ENCODE data around the gene HNRNPA1L2. TPM values are rescaled to one million over a fixed set of nuclear protein-coding genes. Genes with fewer than 3 reads are reported as not detected.
A peak's percentile ranks its signal among the peaks of the same experiment; 100 is the strongest.

The HNRNPA1L2 gene
- total and polyA plus RNA-seq, 10 of the 15 experiments (the other 5 are each of a cell fraction or from before 2014, with no cell fraction given) = 3.3 to 12.0 (median 7.8) TPM

DNA sequence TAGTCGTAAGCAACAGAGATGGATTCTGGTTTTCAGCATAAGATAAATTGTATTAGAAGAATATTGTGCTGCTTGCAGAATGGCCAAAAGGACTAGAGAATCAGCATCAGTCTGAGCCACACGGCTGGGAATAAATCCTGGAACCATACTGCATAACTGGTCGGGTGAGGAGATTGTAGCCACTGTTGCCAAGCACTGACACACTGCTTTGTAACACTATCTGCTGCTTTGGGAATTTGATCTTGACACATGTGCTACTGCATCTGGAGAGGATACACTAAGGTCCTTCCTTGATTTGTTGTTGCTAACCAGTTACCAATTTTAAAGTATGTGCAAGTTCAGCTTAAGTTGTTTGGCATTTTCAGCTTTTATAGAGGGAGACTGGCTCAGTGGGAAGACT is 1.9 kb downstream of the HNRNPA1L2 start:
- ChIA-PET SMC1A (ENCODE audit: uncharacterized antibody, unreplicated experiment) (interaction anchor here (2.1 kb wide), 1 partner anchor 14 kb away, joined by 4 read pairs; no protein-coding TSS in a partner anchor), CTCF (interaction anchor here (0.8 kb wide), 1 partner anchor 324 kb away, joined by 3 read pairs; no protein-coding TSS in a partner anchor), RAD21 (ENCODE audit: unreplicated experiment) (interaction anchor here (0.5 kb wide), 1 partner anchor 82 kb away, joined by 3 read pairs; no protein-coding TSS in a partner anchor), POLR2A (no interaction called here)
- DNase-seq (ENCODE audit: low read depth, low spot score) (no peak), ATAC-seq (no peak), FAIRE-seq (no peak)
- Histone ChIP-seq H2AFZ (ENCODE audit: control insufficient read depth, low read depth, low read length) (no peak overlapping the region), H3K27ac (ENCODE audit: control insufficient read depth, insufficient read depth) (no peak overlapping the region), H3K4me3 (no peak overlapping the region), H3K36me3 (ENCODE audit: control insufficient read depth in 2 of 2, insufficient read depth in 2 of 2, low read length in 1 of 2) (peaks cover 0 to 13% of the 10 kb centered on the region in 2 experiments; a peak in 2 of 4 replicates), H3K27me3 (replicated peaks in 1 of 2; ENCODE audit: control insufficient read depth in 2 of 2, insufficient read depth in 2 of 2, low read length in 1 of 2) (no peaks in the 10 kb centered on the region), H3K79me2 (ENCODE audit: control insufficient read depth, insufficient read depth, low read length) (no peaks in the 10 kb centered on the region), H4K20me1 (ENCODE audit: control insufficient read depth, insufficient read depth) (no peaks in the 10 kb centered on the region), H3K9ac (ENCODE audit: control insufficient read depth, insufficient read depth, low read length) (no peak overlapping the region), H3K4me2 (ENCODE audit: control insufficient read depth, insufficient read depth) (no peak overlapping the region), H3K4me1 (ENCODE audit: control insufficient read depth, insufficient read depth, low read length) (no peaks in the 10 kb centered on the region), H3K9me3 (replicated peaks; ENCODE audit: control insufficient read depth, insufficient read depth, low read length) (no peaks in the 10 kb centered on the region)
- in situ Hi-C loops (cut with MboI) (no loop called here), intact Hi-C loops (cut with micrococcal nuclease; ENCODE audit: unreplicated experiment) (no loop called here)
- 96% methylated on average over 3 of the region's 3 CpGs for WGBS (ENCODE audit: insufficient coverage, insufficient replicate concordance, low lambda C conversion rate, missing lambda C conversion rate)
- TF ChIP-seq WRNIP1 (IDR thresholded peaks at IDR 0.05; ENCODE audit: borderline replicate concordance, low read depth, low read length) = no peak
- TF ChIP-seq, protein P1, sequence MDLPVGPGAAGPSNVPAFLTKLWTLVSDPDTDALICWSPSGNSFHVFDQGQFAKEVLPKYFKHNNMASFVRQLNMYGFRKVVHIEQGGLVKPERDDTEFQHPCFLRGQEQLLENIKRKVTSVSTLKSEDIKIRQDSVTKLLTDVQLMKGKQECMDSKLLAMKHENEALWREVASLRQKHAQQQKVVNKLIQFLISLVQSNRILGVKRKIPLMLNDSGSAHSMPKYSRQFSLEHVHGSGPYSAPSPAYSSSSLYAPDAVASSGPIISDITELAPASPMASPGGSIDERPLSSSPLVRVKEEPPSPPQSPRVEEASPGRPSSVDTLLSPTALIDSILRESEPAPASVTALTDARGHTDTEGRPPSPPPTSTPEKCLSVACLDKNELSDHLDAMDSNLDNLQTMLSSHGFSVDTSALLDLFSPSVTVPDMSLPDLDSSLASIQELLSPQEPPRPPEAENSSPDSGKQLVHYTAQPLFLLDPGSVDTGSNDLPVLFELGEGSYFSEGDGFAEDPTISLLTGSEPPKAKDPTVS (IDR thresholded peaks at IDR 0.05; ENCODE audit: low read depth, low read length) = no peak
- no peak for TF ChIP-seq STAT1 (conservative IDR thresholded peaks at IDR 0.05)
- TF ChIP-seq MYB (IDR thresholded peaks at IDR 0.05; ENCODE audit: borderline replicate concordance, low read depth, low read length) = no peak
- no TSS peak for BruUV-seq (replicated peaks)

- peaks cover 0 to 9% of the 10 kb centered on the region in 2 experiments; a peak in 2 of 4 replicates for H3K36me3 ChIP-seq (ENCODE audit: control insufficient read depth in 2 of 2, insufficient read depth in 2 of 2, low read length in 1 of 2)
- H3K4me3 ChIP-seq = no peak overlapping the region
- DNase-seq (ENCODE audit: low read depth, low spot score) (no peak), FAIRE-seq (no peak), ATAC-seq (no peak)
- no peak overlapping the region for H3K9ac ChIP-seq (ENCODE audit: control insufficient read depth, insufficient read depth, low read length)
- TF ChIP-seq NBN (IDR thresholded peaks at IDR 0.05) (no peak), MEF2B (IDR thresholded peaks at IDR 0.05; ENCODE audit: partially characterized antibody, poor library complexity, severe bottlenecking) (peak; percentile 83), POLR2A (IDR thresholded peaks at IDR 0.05; ENCODE audit: low read depth, low read length) (no peak), MEF2A (IDR thresholded peaks at IDR 0.05; ENCODE audit: insufficient read depth, low read depth, low read length) (0 out of 2 replicates have a peak, but pooled peaks have one; percentile 50)
- H4K20me1 ChIP-seq (ENCODE audit: control insufficient read depth, insufficient read depth) = no peaks in the 10 kb centered on the region
- H3K4me2 ChIP-seq (ENCODE audit: control insufficient read depth, insufficient read depth) = no peak overlapping the region
- H3K9me3 ChIP-seq (replicated peaks; ENCODE audit: control insufficient read depth, insufficient read depth, low read length) = no peaks in the 10 kb centered on the region
- H3K27ac ChIP-seq (ENCODE audit: control insufficient read depth, insufficient read depth) = no peak overlapping the region
- no TSS peak for BruUV-seq (replicated peaks)
- RAD21 ChIA-PET (ENCODE audit: unreplicated experiment) = interaction anchor here (1.1 kb wide), 2 partner anchors 15 to 162 kb away, joined by 3 read pairs; no protein-coding TSS in a partner anchor
- CTCF ChIA-PET = interaction anchor here (0.9 to 1.9 kb wide), 2 partner anchors 11 to 162 kb away, joined by 4 to 6 read pairs; no protein-coding TSS in a partner anchor
- in situ Hi-C loops (cut with MboI) (no loop called here), intact Hi-C loops (cut with micrococcal nuclease; ENCODE audit: unreplicated experiment) (no loop called here)
- SMC1A ChIA-PET (ENCODE audit: uncharacterized antibody, unreplicated experiment) = interaction anchor here (0.6 to 1.1 kb wide), 2 partner anchors 25 to 30 kb away, joined by 3 read pairs; no protein-coding TSS in a partner anchor
- POLR2A ChIA-PET = no interaction called here
- peaks cover 17% of the 10 kb centered on the region for H3K79me2 ChIP-seq (ENCODE audit: control insufficient read depth, insufficient read depth, low read length)
- no peak overlapping the region for H2AFZ ChIP-seq (ENCODE audit: control insufficient read depth, low read depth, low read length)
- H3K4me1 ChIP-seq (ENCODE audit: control insufficient read depth, insufficient read depth, low read length) = no peaks in the 10 kb centered on the region; the same call in 1 of the 2 replicates
- H3K27me3 ChIP-seq (replicated peaks in 1 of 2; ENCODE audit: control insufficient read depth in 2 of 2, insufficient read depth in 2 of 2, low read length in 1 of 2) = no peaks in the 10 kb centered on the region
Observed at GRCh38 chr13:52646967-52647366, 4.7 kb downstream of the HNRNPA1L2 start.

All from GM12878 (cell line).